ENCODE measurements around the gene PLEKHB2.
"Not testable (repeated sequence)": the region's sequence is repeated elsewhere in the genome, so short reads cannot be mapped to it uniquely, and the experiment has no call there.

The PLEKHB2 gene

GRCh38 chr2:131093696-131094462, 11.3 kb upstream of the PLEKHB2 start:
- DNase-seq, result peak; percentile 85

DNA sequence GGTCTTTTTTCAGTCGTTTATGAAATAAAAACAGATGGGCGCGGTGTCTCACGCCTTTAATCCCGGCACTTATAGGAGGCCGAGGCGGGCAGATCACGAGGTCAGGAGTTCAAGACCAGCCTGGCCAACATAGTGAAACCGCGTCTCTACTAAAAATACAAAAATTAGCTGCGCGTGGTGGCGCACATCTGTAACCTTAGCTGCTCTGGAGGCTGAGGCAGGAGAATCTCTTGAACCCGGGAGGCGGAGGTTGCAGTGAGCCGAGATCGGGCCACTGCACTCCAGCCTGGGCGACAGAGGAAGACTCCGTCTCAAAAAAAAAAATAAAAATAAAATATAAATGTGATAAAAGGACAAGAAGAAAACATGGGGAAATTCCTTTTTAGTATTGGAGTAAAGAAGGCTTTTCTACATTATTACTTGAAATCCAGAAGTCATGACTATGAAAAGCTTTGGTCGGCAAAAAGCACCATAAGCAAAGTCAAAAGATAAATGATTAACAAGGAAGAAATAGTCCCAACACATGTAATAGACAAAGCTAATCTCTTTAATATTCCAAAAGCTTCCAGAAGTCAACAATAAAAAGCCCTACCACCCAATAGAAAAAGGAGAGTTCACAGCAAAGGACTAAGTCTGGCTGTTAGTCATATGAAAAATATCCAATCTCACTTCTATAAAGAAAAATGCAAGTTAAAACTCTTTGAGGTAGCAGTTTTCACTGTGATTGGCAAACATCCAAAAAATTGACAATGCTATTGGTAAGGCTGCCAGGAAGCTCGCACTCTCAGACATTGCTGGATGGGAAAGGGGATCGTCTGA, 10.5 kb upstream of the PLEKHB2 start:
- DNase-seq, result peak; percentile 34

GRCh38 chr2:131103165-131103564, 2.0 kb upstream of the PLEKHB2 start:
- DNase-seq, result no peak

GRCh38 chr2:131104487-131105155, 515 bp upstream of the PLEKHB2 start:
- peak; percentile 92 for DNase-seq

DNA sequence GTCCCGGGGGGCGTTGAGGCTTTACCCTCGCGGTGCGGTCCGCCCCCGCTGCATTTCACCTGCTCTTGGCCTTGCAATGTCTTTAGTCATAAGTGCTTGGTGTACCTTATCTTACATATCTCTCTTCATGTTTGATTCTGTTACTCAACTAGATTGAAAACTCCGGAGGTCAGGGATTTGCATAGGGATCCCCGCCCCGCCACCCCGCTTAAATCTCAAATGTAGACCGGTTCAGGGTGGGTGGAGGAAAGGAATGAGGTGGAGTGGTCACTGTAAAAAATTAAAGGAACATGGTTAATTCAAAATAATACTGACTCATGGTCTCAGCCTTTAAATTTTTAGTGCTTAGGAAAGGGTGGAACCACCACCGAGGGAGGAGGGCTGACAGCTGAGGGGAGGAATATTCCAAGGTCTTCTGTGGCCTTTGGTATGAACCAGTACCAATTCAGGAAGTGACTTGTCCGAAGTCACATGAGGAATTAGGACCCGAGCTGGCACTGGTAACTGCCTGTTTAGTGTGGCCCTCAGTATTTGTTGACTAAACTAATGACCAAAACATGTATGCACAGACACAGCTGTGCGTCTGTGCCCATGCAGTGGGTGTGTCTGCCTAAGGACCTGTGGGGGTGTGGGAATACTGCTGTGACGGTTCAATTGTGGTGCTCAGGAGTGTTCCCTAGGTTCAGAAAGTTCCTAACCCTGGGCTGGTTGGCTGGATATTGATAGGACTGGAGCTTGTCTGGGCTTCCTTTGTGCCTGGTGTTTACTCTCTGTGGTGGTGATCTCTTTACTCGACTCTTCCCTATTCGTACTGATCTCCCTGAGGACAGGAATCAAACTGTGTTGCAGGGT, 1.0 kb downstream of the PLEKHB2 start:
- peak; percentile 13 for DNase-seq

- no peak for DNase-seq
Measured at GRCh38 chr2:131112529-131112928, 7.4 kb downstream of the PLEKHB2 start.

GRCh38 chr2:131113566-131114227, 8.6 kb downstream of the PLEKHB2 start:
- no peak for DNase-seq

DNA sequence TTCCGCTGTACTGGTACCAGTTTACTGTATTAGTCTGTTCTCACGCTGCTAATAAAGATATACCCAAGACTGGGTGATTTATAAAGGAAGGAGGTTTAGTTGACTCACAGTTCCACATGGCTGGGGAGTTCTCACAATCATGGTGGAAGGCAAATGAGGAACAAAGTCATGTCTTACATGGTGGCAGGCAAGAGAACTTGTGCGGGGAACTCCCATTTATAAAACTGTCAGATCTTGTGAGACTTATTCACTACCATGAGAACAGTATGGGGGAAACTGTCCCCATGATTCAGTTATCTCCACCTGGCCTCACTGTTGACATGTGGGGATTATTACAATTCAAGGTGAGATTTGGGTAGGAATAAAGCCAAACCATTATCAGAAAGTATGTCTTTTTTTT, 9.8 kb downstream of the PLEKHB2 start:
- not testable (repeated sequence) for DNase-seq

DNA sequence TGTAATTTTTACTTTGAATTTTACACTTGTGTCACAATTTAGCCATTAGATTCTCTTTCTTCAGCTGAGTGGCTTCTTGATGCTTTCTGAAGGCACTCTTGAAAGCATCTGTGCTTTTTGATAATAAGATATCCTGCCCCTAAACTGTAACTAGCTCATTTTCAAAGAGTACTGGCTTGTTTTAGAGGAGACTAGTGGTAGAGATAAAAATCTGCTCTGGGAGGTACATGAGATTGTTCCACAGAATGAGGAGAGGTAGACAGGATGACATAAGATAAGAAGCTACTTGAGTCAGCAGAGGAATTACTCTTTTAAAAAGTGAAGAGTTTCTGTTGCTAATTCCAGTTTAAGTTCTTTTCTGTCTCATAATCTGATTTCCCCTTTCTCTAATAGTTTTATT, 10.6 kb downstream of the PLEKHB2 start:
- no peak for DNase-seq

DNA sequence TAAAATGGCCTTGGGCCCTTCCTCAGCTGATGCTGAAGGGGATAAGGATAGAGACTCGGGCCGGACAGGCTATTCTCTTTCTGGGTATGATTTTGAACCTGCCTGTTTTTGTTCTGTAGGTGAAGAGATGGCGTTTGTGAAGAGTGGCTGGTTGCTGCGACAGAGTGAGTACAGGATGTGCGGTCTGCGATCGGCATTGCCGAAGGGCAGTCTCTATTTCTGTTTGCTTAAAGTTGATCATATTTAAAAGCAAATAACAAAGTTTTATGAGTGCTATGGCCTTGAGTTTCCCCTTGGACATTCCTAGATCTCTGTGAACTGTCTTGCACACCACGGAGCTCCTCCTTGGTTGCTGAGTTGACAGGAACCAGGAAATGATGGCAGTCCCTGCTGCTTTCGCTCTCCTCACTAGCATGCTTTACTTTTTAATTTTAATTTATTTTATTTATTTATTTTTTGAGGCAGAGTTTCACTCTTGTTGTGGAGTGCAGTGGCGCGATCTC, 15.7 kb downstream of the PLEKHB2 start:
- no peak for DNase-seq

DNA sequence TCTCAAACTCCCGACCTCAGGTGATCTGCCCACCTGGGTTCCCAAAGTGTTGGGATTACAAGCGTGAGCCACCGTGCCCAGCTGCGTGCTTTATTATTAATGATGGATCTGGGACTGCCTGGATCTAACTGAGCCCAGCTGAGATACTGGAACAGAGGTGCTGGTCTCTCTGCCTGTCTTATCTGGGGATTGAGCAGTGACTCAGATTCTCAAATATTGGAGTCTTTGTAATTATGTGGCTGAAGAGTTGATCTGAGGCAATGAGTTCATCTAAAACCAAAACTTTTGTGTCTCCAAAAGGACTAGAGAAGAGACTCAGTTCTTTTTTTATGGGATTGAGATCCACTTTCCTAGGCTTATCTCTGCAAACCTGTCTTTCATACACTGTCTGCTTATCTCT, 16.3 kb downstream of the PLEKHB2 start:
- DNase-seq, result no peak

DNA sequence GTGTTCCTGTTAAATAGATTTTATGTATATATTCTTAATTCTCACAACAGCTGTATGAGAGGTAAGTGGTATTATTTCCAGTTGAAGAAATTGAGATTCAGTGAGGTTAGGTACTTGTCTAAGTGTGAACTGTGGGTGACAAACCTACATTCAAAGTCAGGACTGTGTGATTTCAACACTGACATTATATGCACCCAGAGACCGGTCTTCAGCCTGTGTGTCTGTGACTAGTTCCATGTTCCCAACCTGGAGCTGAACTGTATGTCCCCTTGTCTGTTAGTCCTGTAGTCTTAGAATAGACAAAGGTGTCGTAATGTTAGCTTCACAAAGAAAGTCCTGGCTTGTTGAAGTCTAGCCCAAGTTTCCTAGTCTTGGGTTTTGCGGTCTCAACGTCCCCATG, 17.4 kb downstream of the PLEKHB2 start:
- no peak for DNase-seq

GRCh38 chr2:131123192-131123591, 18.1 kb downstream of the PLEKHB2 start:
- no peak for DNase-seq

- no peak for DNase-seq
Measured at GRCh38 chr2:131125195-131125757, 20.1 kb downstream of the PLEKHB2 start.

DNA sequence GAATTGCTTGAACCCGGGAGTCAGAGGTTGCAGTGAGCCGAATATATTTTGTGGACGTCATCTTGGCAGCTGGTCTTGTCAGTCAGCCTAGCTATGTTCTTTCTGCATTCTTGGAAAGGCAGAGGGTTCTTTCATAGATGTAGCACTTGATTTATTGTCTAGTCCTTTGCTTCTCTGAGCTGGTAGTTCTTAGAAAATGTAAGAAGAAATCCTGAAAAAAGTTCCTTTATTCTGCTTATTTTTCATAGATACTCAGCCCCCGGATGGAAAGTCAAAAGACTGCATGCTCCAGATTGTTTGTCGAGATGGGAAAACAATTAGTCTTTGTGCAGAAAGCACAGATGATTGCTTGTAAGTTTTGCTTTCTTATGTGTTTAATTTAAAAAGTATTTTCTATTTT, 21.3 kb downstream of the PLEKHB2 start:
- no peak for DNase-seq

DNA sequence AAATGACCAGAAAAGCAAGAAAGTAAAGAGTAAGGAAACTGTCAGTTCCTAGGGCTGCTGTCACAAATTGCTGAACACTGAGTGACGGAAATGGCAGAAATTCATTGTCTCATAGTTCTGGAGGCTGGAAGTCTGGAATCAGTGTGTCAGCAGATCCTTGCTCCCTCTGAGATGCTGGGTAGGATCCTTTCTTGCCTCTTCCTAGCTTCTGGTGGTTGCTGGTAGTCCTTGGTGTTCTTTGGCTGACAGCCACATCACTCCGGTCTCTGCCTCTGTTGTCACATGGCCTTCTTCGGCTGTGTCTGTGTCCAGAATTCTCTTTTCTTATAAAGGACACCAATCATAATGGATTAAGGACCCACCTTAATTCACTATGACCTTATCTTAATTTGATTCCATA, 21.9 kb downstream of the PLEKHB2 start:
- no peak for DNase-seq

GRCh38 chr2:131127981-131128380, 22.8 kb downstream of the PLEKHB2 start:
- DNase-seq, result no peak

DNA sequence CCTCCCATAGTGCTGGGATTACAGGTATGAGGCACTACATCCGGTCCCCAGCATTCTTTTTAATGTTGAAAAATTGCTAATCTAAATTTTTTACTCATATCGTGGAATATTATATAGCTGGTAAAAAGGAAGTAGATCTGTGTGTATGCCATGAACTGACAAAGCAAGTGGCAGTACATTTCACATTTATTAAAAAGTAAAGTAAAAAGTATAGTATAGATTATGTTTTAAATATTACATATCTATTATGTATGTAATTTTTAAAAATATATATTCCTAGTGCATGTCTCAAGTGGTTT, 25.1 kb downstream of the PLEKHB2 start:
- DNase-seq, result no peak

DNA sequence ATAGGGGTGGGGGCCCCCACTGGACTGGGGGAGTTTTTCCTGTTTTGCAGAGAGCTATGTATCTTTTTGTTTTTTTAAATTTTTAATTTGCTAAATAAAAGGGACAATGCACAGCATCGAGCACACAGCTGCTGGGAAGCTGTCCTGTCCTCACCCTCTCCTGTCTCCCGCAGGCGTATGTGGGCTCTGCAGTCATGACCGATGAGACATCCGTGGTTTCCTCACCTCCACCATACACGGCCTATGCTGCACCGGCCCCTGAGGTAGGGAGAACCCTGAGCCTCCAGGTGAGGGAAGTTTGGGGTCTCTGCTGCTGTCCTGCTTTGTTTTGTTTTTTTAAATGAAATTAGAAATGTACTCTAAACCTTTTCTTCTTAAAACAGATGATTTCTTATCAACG, 27.6 kb downstream of the PLEKHB2 start:
- DNase-seq, result no peak

- DNase-seq, result no peak
Measured at GRCh38 chr2:131140581-131140980, 35.4 kb downstream of the PLEKHB2 start.

DNA sequence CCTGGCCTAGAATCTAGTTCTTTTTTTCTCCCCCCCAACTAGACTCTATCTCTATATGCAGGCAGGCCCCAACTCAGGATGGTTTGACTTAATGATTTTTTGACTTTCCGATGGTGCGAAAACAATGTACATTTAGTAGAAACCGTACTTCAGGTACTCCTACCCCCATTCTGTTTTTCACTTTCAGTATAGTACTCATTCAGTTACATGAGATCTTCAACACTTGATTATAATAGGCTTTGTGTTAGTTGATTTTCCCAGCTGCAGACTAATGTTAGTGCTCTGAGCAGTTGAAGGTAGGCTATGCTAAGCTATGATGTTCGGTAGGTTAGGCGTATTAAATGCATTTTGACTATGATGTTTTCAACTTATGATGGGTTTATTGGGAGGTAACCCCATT, 37.7 kb downstream of the PLEKHB2 start:
- no peak for DNase-seq

- no peak for DNase-seq
Measured at GRCh38 chr2:131143803-131144202, 38.7 kb downstream of the PLEKHB2 start.

Measured in NCI-H82 (cell line).